IPS-20b (cell line): Measurements from ENCODE around the gene IGF2.
"Not testable (repeated sequence)": the region's sequence is repeated elsewhere in the genome, so short reads cannot be mapped to it uniquely, and the experiment has no call there.

Experiments
- H3K27ac ChIP-seq: one replicate; pipeline ENCODE4 v1.5.1; 2013; ENCODE audit warnings: low read length
- H3K27me3 ChIP-seq: 2 replicates; pipeline ENCODE4 v1.6.1; 2013; ENCODE audit warnings: mild to moderate bottlenecking, low read length, inconsistent platforms; ENCODE audit not compliant: insufficient read depth
- H3K36me3 ChIP-seq: 2 replicates; pipeline ENCODE4 v1.6.1; 2013; ENCODE audit warnings: low read depth, mild to moderate bottlenecking, inconsistent platforms, low read length, moderate library complexity; ENCODE audit not compliant: insufficient read depth
- H3K4me1 ChIP-seq: 2 replicates; pipeline ENCODE4 v1.6.1; 2013; ENCODE audit warnings: mild to moderate bottlenecking, control low read depth, inconsistent platforms, low read length, moderate library complexity; ENCODE audit not compliant: insufficient read depth
- H3K4me3 ChIP-seq: 2 replicates; pipeline ENCODE4 v1.5.1; 2013; ENCODE audit warnings: mild to moderate bottlenecking, low read length, inconsistent platforms
- H3K9ac ChIP-seq: 2 replicates; pipeline ENCODE4 v1.6.1; 2013; ENCODE audit warnings: low read depth, mild to moderate bottlenecking, inconsistent platforms, low read length, moderate library complexity
- H3K9me3 ChIP-seq: 2 replicates; pipeline ENCODE4 v1.6.1; 2013; ENCODE audit warnings: mild to moderate bottlenecking, low read depth, low read length, inconsistent platforms; ENCODE audit not compliant: insufficient read depth

Gene IGF2

GRCh38 chr11:2178055-2178773 lies 39.0 kb upstream of the IGF2 start:
- H3K9me3 ChIP-seq, H3K9ac ChIP-seq, H3K27ac ChIP-seq, H3K4me1 ChIP-seq, H3K27me3 ChIP-seq, H3K36me3 ChIP-seq, H3K4me3 ChIP-seq: not testable (repeated sequence)

GRCh38 chr11:2177076-2177475 lies 37.9 kb upstream of the IGF2 start:
- H3K4me3 ChIP-seq, result no peak overlapping the region
- H3K9me3 ChIP-seq, result no peaks in the 10 kb centered on the region
- H3K27me3 ChIP-seq, result no peaks in the 10 kb centered on the region
- H3K36me3 ChIP-seq, result no peaks in the 10 kb centered on the region
- no peak overlapping the region for H3K27ac ChIP-seq
- no peak overlapping the region for H3K9ac ChIP-seq
- H3K4me1 ChIP-seq, result no peaks in the 10 kb centered on the region

- Histone ChIP-seq H3K36me3 (no peaks in the 10 kb centered on the region), H3K4me1 (no peaks in the 10 kb centered on the region), H3K9me3 (no peaks in the 10 kb centered on the region), H3K4me3 (no peak overlapping the region), H3K27me3 (no peaks in the 10 kb centered on the region), H3K9ac (no peak overlapping the region), H3K27ac (no peak overlapping the region)
These were observed 37.3 kb upstream of the IGF2 start for GRCh38 chr11:2176389-2176900.

- Histone ChIP-seq H3K27me3 (no peaks in the 10 kb centered on the region), H3K4me3 (no peak overlapping the region), H3K9ac (no peak overlapping the region), H3K36me3 (no peaks in the 10 kb centered on the region), H3K27ac (no peak overlapping the region), H3K4me1 (no peaks in the 10 kb centered on the region), H3K9me3 (no peaks in the 10 kb centered on the region)
These were observed 36.5 kb upstream of the IGF2 start for GRCh38 chr11:2175659-2176058.

GRCh38 chr11:2174361-2174760 lies 35.2 kb upstream of the IGF2 start:
- Histone ChIP-seq H3K4me3 (no peak overlapping the region), H3K9me3 (no peaks in the 10 kb centered on the region), H3K27ac (no peak overlapping the region), H3K4me1 (no peaks in the 10 kb centered on the region), H3K9ac (no peak overlapping the region), H3K27me3 (no peaks in the 10 kb centered on the region), H3K36me3 (no peaks in the 10 kb centered on the region)

- no peaks in the 10 kb centered on the region for H3K9me3 ChIP-seq
- no peak overlapping the region for H3K27ac ChIP-seq
These were observed 34.6 kb upstream of the IGF2 start for GRCh38 chr11:2173761-2174160.

GRCh38 chr11:2173150-2173693 lies 34.0 kb upstream of the IGF2 start:
- no peak overlapping the region for H3K27ac ChIP-seq
- H3K27me3 ChIP-seq, result no peaks in the 10 kb centered on the region

More at GRCh38 chr11:2173761-2174160, 34.6 kb upstream of the IGF2 start:
- Histone ChIP-seq H3K4me1 (no peaks in the 10 kb centered on the region), H3K27me3 (no peaks in the 10 kb centered on the region), H3K36me3 (no peaks in the 10 kb centered on the region), H3K9ac (no peak overlapping the region), H3K4me3 (no peak overlapping the region)

GRCh38 chr11:2172676-2173075 lies 33.5 kb upstream of the IGF2 start:
- no peaks in the 10 kb centered on the region for H3K9me3 ChIP-seq
- no peaks in the 10 kb centered on the region for H3K36me3 ChIP-seq
- no peak overlapping the region for H3K4me3 ChIP-seq
- no peak overlapping the region for H3K9ac ChIP-seq
- H3K27ac ChIP-seq, result no peak overlapping the region
- H3K27me3 ChIP-seq, result no peaks in the 10 kb centered on the region
- no peaks in the 10 kb centered on the region for H3K4me1 ChIP-seq

More at GRCh38 chr11:2173150-2173693, 34.0 kb upstream of the IGF2 start:
- no peak overlapping the region for H3K4me3 ChIP-seq
- H3K9me3 ChIP-seq, result no peaks in the 10 kb centered on the region
- no peaks in the 10 kb centered on the region for H3K36me3 ChIP-seq
- no peak overlapping the region for H3K9ac ChIP-seq
- no peaks in the 10 kb centered on the region for H3K4me1 ChIP-seq

GRCh38 chr11:2171591-2172003 lies 32.4 kb upstream of the IGF2 start, which contains the start of gene TH:
Gene TH (minus strand): TSS chr11:2171815. CDS start chr11:2171786, 29 bp downstream.
- no peaks in the 10 kb centered on the region for H3K36me3 ChIP-seq
- no peak within 1 kb of the TSS for H3K9ac ChIP-seq
- H3K9me3 ChIP-seq, result no peaks in the 10 kb centered on the region
- H3K4me1 ChIP-seq, result no peaks in the 10 kb centered on the region
- peaks cover 10% of the 10 kb centered on the region; the same call in 1 of the 2 replicates for H3K27me3 ChIP-seq
- H3K4me3 ChIP-seq, result no peak within 1 kb of the TSS
- no peak within 1 kb of the TSS for H3K27ac ChIP-seq

- no peak overlapping the region for H3K4me3 ChIP-seq
- H3K4me1 ChIP-seq, result no peaks in the 10 kb centered on the region
- H3K9ac ChIP-seq, result no peak overlapping the region
- H3K27me3 ChIP-seq, result peaks cover 15% of the 10 kb centered on the region; the same call in 1 of the 2 replicates
- no peaks in the 10 kb centered on the region for H3K36me3 ChIP-seq
- no peaks in the 10 kb centered on the region for H3K9me3 ChIP-seq
- no peak overlapping the region for H3K27ac ChIP-seq
These were observed 30.7 kb upstream of the IGF2 start for GRCh38 chr11:2169626-2170570.

GRCh38 chr11:2169005-2169378 lies 29.8 kb upstream of the IGF2 start:
- Histone ChIP-seq H3K4me3 (no peak overlapping the region), H3K27ac (no peak overlapping the region), H3K9ac (no peak overlapping the region), H3K4me1 (no peaks in the 10 kb centered on the region), H3K27me3 (peaks cover 15% of the 10 kb centered on the region; the same call in 1 of the 2 replicates), H3K9me3 (no peaks in the 10 kb centered on the region), H3K36me3 (no peaks in the 10 kb centered on the region)
